Measurements from ENCODE around the gene NUDCD3. TPM values are rescaled to one million over a fixed set of nuclear protein-coding genes. Genes with fewer than 3 reads are reported as not detected.
"Not testable (repeated sequence)": the region's sequence is repeated elsewhere in the genome, so short reads cannot be mapped to it uniquely, and the experiment has no call there.

Gene NUDCD3
- total RNA-seq, 1 experiment from 2014 or later: 94.6 TPM

- DNase-seq (ENCODE audit: low read depth, low spot score): no peak
- ChIA-PET POLR2A (no interaction called here), RAD21 (ENCODE audit: low non-redundant PET in 1 of 2, low total read pairs in 2 of 2, uncharacterized antibody in 2 of 2, unreplicated experiment in 2 of 2) (no interaction called here), CTCF (no interaction called here)
- BruUV-seq (replicated peaks): no TSS peak
- Histone ChIP-seq H3K4me3 (replicated peaks in 1 of 2; ENCODE audit: low read depth in 1 of 2, low read length in 2 of 2) (no peak overlapping the region), H3K27ac (ENCODE audit: low read depth, low read length) (no peak overlapping the region), H3K79me2 (ENCODE audit: insufficient read depth, low read length) (peaks cover 43% of the 10 kb centered on the region; the same call in 1 of the 2 replicates), H3K36me3 (ENCODE audit: control insufficient read depth in 1 of 2, insufficient read depth in 2 of 2, low read length in 2 of 2) (peaks cover 4 to 16% of the 10 kb centered on the region in 2 experiments; a peak in 2 of 4 replicates), H3K9ac (ENCODE audit: low read length) (no peak overlapping the region), H2AFZ (ENCODE audit: low read depth, low read length, poor library complexity, severe bottlenecking) (no peak overlapping the region), H3K4me1 (ENCODE audit: control insufficient read depth in 1 of 2, insufficient read depth in 2 of 2, low read length in 2 of 2) (peaks cover 8 to 17% of the 10 kb centered on the region in 2 experiments; a peak in 3 of 4 replicates), H3K27me3 (ENCODE audit: insufficient read depth, low read length) (no peaks in the 10 kb centered on the region), H4K20me1 (ENCODE audit: insufficient read depth) (no peaks in the 10 kb centered on the region), H3K9me3 (ENCODE audit: control insufficient read depth in 1 of 2, insufficient read depth in 1 of 2, low read depth in 1 of 2, low read length in 2 of 2) (no peaks in the 10 kb centered on the region), H3K4me2 (ENCODE audit: low read length) (no peak overlapping the region), H3K9me2 (ENCODE audit: insufficient read depth) (no peaks in the 10 kb centered on the region)
- intact Hi-C loops (cut with micrococcal nuclease): no loop called here
- no peak for ATAC-seq
- TF ChIP-seq SP1 (IDR thresholded peaks at IDR 0.05; ENCODE audit: low read depth) (no peak), TCF7L2 (IDR thresholded peaks at IDR 0.05; ENCODE audit: borderline replicate concordance, extremely low read depth, insufficient read depth, insufficient read length) (no peak), EZH2phosphoT487 (IDR thresholded peaks at IDR 0.05; ENCODE audit: borderline replicate concordance) (no peak), POLR2AphosphoS5 (IDR thresholded peaks at IDR 0.05; ENCODE audit: low read depth, low read length) (no peak), CBX3 (IDR thresholded peaks at IDR 0.05; ENCODE audit: low read depth) (no peak), ZFX (IDR thresholded peaks at IDR 0.05) (no peak), ELF1 (IDR thresholded peaks at IDR 0.05; ENCODE audit: borderline replicate concordance, low read depth) (no peak), MAX (IDR thresholded peaks at IDR 0.05) (no peak), CTCF (IDR thresholded peaks at IDR 0.05 in 2 of 3, conservative IDR thresholded peaks at IDR 0.05 in 1 of 3; ENCODE audit: borderline replicate concordance in 1 of 3, insufficient read depth in 1 of 3, low read depth in 2 of 3, low read length in 2 of 3) (no peak), EGR1 (IDR thresholded peaks at IDR 0.05; ENCODE audit: low read depth) (no peak), SIN3A (IDR thresholded peaks at IDR 0.05; ENCODE audit: low read depth) (no peak), FOSL1 (IDR thresholded peaks at IDR 0.05; ENCODE audit: low read depth) (no peak), EZH2 (IDR thresholded peaks at IDR 0.05) (no peak), SRF (IDR thresholded peaks at IDR 0.05; ENCODE audit: low read depth) (no peak), ATF3 (IDR thresholded peaks at IDR 0.05) (no peak)
These were observed 60.4 kb downstream of the NUDCD3 start for GRCh38 chr7:44430054-44430453.

- H3K27me3 ChIP-seq (ENCODE audit: insufficient read depth, low read length); CTCF ChIA-PET; H4K20me1 ChIP-seq (ENCODE audit: insufficient read depth); intact Hi-C loops (cut with micrococcal nuclease); POLR2A ChIA-PET; H3K9me3 ChIP-seq (ENCODE audit: control insufficient read depth in 1 of 2, insufficient read depth in 1 of 2, low read depth in 1 of 2, low read length in 2 of 2); H3K27ac ChIP-seq (ENCODE audit: low read depth, low read length); DNase-seq (ENCODE audit: low read depth, low spot score); H3K9ac ChIP-seq (ENCODE audit: low read length); H3K36me3 ChIP-seq (ENCODE audit: control insufficient read depth in 1 of 2, insufficient read depth in 2 of 2, low read length in 2 of 2); ATAC-seq; H3K4me3 ChIP-seq (replicated peaks in 1 of 2; ENCODE audit: low read depth in 1 of 2, low read length in 2 of 2); H3K9me2 ChIP-seq (ENCODE audit: insufficient read depth); RAD21 ChIA-PET (ENCODE audit: low non-redundant PET in 1 of 2, low total read pairs in 2 of 2, uncharacterized antibody in 2 of 2, unreplicated experiment in 2 of 2); H2AFZ ChIP-seq (ENCODE audit: low read depth, low read length, poor library complexity, severe bottlenecking); H3K4me2 ChIP-seq (ENCODE audit: low read length); BruUV-seq (replicated peaks): not testable (repeated sequence)
- Histone ChIP-seq H3K79me2 (ENCODE audit: insufficient read depth, low read length) (peaks cover 11% of the 10 kb centered on the region; the same call in 1 of the 2 replicates), H3K4me1 (ENCODE audit: control insufficient read depth in 1 of 2, insufficient read depth in 2 of 2, low read length in 2 of 2) (peaks cover 8 to 17% of the 10 kb centered on the region in 2 experiments; a peak in 3 of 4 replicates)
These were observed 65.7 kb downstream of the NUDCD3 start for GRCh38 chr7:44424762-44425161.
